Activated CD4-positive, alpha-beta T cell treated with anti-CD3 and anti-CD28 coated beads, Interleukin-2, amount 50 U/mL, for 24 hours (primary cell): ENCODE data around the gene KLF16.

ENCODE experiments used
- DNase-seq, 2 donors: peaks; one replicate each; pipeline ENCODE4 v3.0.0-alpha.2; 2020; ENCODE audit warnings: low read depth in 1 of 2, low spot score in 1 of 2

The KLF16 gene

DNA sequence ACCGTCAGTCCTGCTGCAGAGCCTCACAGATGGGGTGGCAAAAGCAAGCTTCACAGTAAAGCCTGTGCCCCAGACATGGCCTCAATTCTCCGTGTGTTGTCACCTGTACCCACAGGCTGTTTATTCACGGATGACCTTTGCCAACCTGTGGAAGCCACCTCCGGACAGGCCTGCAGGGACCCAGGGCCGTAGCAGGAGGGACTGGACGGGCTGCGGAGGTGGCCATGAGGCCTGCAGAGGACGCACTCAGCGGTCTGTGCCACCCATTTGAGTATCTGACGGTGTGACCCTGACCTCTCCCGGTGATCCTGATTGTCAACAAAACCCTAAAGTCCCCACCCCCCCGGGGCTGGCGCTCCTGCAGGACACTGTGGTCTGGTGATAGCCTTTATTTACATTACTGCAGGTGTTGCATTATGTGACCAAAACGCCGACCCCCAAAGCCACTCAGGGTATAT is 7.8 kb upstream of the KLF16 start:
- DNase-seq: no peak

DNA sequence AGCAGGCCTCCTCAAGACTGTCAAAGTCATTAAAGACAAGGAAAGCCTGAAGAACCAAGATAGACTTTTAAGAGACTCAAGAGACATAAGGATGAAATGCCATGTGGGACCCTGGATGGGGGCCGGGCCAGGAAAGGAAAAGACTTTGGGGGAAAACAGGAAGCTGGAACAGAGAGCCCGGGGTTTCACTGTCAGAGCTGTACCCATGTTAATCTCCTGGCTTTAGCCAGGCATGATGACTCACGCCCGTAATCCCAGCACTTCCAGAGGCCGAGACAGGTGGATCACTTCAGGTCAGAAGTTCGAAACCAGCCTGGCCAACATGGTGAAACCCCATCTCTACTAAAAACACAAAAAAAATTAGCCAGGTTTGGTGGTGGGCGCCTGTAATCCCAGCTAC is 5.6 kb upstream of the KLF16 start:
- no peak for DNase-seq

DNA sequence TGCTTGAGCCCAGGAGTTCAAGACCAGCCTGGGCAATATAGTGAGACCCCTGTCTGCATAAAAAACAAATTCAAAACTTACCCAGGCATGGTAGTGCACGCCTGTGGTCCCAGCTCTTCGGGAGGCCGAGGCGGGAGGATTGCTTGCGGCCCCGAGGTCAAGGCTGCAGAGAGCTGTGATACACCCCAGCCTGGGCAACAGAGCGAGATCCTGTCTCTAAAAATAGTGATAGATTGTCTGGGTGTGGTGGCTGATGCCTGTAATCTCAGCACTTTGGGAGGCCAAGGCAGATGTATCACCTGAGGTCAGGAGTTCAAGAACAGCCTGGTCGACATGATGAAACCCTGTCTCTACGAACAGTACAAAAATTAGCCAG is 4.0 kb upstream of the KLF16 start:
- no peak for DNase-seq

DNA sequence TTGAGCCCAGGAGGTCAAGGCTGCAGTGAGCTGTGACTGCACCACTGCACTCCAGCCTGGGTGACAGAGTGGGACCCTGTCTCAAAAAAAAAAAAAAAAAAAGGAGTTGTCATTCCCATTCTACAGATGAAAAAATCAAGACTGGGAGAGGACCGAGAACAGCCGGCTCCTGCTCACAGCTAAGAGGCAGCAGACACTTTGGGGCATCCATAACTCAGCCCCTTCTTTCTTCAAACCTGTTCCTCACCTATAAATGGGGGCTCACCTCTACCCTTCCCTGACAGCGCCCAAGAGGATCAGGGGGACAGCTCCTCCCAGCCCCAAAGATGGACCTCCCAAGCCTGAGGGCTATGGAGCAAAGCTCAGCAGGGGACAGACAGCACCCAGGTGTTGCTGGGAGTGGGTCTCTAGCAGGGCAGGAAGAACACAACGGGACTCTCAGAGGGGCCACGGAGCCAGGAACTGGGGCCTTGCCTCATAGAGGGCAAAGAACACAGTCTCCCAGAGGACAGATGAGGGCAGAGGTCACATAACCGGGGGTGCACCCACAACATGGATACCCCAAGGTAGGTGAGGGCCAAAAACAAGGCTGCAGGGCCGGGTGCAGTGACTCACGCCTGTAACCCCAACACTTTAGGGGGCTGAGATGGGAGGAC is 3.4 kb upstream of the KLF16 start:
- no peak for DNase-seq

DNA sequence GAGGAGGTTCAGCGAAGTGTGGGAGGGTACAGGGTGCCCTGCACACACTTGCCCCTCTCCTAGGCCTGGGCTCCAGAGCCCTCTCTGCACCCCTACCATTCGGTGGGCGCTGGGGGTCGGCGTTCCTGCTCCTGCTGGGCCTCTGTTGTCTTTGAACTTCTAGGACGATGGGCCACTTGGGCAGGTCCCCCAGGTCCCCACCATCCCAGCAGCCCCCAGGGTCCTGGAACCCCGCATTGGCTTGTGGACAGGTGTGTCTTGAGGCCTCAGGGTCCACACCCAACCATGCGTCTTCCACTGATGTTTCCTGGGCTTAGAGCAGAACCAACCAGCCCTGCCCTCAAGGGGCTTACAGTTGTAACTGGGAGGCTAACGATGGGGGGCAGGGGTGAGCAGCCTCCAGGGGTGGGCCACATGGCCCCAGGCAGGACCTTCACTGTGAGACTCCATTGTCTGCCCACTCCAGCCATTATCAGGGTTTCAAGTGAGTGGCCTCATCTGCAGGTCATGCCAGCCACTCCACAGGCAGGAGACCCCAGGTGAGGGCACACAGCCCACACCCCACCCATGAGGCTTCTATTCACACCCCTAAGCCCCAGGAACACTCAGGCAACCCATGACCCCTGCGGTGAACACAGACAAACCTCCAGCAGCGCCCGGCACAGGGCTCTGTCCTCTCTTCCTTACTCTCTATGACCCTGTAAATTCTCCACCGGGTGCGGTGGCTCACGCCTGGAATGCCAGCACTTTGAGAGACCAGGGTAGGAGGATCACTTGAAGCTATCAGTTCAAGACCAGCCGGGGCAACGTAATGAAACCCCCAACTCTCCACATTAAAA is 2.0 kb upstream of the KLF16 start:
- no peak for DNase-seq

DNA sequence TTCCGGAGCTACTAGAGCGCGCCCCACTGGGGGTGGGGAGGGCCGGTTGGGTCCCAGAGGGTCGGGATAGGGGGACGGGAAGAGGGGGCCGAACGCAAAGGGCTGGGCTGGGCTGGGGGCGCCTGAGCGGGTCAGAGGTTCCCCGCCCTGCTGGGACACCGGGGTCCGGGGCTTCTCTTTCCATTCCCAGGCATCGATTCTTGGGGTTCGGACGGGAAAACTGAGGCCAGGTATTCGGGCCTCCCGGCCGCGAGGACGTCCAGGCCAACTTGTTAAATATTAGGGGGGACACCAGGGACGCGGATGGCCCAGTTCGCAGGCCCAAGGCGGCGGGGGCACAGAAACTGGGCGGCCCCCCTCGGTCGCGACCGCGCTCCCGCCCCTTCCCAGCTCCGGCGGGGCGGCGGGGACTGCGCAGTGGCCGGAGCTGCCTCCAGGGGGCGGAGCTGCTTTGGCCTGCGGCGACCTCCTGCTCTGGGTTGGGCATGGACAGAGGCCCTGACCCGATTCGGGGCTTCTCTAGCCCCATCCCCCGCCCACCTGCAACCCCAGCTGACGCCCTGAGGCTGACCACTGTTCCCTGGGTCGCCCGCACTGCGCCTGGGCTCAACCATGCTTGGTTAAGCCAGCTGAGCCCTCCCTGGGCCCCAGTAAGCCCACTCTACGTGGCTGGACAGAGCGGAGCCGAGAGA is 1.2 kb upstream of the KLF16 start:
- DNase-seq: no peak

DNA sequence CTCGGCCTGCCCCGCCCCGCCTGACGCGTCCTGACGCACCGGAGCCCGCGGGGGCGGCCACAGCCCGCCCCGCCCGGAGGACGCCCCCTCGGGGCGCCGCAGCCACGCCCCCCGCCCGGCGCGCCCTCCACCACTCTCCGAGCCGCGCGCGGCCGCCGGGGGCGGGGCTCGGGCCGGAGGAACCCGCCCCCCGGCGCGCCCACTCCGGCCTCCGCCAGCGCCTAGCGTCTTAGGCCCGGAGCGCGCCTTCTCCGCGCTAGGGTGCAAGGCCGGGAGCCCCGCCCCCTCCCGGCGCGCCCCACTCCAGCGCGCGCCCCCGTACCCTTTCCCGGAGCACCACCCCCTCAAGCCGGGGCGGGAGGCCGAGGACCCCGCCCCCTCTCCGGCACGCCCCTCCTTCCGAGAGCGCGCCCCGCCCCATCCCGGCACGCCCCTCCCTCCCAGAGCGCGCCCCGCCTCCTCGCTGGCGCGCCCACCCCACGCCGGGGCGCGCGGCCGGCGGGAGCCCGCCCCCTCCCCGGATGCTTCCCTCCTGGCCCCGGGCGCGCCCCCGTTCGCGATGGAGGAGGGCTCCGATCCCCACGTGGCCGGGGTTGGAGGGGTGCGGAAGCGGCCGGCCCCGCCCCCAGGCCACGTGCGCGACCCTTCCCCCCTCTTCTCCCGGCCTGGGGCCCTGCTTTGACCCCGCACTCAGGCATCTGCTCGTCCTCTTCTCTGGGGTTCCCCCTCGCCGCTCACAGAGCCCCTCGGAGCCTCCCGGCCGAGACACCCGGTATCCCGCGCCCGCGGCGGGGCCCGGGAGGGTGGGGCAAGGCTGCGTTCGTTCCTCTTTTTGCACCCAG is 480 bp upstream of the KLF16 start:
- DNase-seq: peak; percentile 89

DNA sequence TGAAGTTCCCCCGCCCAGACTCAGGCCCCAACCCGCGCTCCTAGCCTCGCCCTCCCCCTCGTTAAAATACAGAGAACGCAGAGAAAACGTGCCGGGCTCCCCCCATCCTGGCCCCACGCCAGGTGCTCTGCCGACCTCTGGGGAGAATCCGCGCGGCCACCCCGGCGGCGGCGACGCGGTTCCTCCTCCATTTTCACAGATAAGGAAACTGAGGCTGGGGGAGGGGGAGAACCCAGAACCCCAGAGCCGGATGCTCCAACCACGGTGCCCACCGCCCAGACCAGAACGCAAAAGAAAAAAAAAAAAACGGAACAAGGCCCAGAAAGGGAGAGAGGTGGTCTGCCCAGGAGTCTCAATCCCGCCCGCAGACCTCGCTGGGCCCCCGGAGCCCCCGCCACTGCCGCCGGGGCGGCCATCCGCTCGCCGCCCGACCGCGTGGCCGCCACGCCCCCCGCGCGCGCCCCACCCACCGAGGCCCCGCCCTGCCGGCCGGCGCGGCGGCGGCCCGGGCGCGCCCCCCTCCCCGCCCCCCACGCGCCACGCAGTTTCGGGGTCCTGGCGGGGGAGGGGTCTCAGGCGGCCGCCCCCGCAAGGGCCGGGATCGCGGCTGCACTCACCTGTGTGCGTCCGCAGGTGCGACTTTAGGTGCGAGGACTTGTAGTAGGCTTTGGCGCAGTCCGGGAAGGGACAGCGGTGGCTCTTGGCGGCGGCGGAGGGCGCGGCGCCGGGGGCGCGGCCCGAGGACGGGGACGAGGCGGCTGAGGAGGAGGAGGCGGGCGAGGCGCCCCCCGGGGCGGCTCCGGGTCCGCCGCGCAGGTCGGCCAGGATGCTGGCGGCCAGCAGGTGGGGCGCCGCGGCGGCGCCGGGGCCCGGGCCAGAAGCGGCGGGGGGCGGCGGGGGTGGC is 703 bp downstream of the KLF16 start:
- no peak for DNase-seq

DNA sequence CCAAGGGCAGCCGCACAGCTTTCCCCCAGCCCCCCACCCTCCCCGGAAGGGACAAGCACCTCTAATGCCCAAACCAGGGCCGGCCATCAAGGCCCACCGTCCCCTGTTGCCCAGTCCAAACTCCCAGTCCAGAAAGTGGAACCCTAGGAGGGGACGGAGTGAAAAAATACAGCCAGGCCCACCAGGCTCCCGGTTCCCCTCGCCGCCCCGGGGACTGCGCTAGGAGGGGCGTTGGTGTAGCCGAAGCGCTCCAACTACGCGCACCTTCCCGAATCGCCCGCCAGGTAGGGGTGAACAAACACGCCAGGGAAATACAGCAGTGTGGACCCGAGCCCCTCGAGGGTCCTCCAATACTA is 1.3 kb downstream of the KLF16 start:
- no peak for DNase-seq

DNA sequence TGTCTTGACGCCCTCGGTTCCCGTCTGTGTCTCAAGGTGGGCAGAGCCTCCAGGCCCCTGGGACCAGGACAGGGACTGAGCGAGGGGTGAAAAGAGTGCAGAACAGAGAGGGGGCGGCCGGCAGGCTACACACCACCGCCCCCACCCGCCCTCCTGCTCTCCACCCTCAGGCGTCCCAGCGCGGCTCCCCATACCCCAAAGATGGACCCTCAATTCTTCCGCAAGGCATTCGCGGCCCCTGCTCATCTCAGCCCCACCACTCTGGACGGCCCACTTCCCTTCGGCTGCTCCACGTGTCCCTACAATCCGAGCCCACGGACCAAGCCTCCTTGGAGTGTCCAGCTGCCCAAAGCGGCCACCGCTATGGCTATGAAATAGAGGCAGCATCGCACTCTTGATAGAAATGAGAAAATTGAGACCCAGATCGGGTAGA is 1.8 kb downstream of the KLF16 start:
- no peak for DNase-seq

DNA sequence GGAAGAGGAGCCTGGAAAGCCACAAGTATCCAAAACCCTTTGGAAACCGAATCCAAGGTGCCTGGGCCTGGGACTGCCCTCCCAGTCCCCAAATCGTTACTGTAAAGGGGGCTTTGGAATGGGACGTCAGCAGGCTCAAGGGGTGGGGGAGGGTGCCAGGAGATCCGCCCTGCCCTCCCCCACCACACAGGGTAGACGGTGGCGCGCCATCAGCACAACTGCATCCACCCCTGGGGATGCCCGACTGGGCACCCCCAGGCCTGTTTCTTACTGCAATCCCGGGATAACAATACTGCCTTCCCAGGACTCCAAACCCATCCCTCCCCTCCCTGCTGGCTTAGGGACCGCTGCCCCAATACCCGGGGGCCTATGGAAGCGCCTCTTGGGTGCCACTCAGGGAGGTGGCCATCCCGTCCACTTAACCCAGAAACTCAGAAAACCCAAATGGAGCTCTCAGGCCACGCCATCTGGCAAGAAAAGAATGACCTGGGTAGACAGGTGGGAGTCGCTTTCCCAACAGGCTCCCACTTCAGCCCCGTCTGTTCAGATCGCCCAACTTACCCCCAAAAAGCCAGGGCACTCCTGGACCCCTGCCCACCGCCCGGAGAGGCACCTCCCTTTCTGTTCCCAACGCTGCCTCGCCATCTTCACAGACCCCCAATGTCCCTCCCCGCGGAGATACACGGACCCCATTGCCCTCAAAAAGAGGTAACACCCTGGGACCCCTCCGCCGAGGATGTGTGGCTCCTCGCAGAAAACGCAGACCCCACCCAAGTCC is 2.4 kb downstream of the KLF16 start:
- DNase-seq: no peak

DNA sequence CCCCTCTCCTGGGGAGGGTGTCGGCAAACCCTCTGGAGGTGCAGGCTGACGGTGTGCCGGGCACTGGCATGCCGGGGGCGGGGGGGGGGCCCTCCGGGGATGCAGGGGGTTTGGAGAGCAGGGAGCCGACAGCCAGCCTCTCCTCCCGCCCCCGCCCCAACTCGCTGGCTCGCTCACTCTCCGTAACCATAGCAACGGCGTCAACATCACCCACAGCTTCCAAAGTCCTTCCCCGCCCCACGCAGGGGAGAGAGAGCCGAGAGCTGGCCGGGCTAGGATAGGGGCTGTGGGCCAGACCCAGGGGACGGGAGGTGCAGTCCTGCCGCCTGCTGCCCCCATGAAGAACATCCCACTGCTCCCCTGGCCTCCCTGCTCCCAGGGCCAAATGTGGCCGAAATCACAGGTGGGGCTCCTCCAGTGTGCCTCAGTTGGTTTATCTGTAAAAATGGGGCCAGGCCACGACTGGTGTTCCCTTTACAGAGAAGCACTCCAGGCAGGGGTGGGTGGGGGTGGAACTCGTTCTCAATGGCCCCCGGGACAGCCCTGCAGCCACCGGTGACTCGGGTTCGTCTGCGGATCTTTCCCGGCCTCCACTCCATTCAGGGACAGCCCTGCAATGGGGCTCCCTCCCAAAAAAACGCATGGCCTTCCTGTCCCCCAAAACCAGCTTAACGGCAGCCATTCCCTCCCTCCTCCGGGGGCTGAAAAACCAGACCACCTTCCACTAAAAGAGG is 3.2 kb downstream of the KLF16 start:
- DNase-seq: no peak

DNA sequence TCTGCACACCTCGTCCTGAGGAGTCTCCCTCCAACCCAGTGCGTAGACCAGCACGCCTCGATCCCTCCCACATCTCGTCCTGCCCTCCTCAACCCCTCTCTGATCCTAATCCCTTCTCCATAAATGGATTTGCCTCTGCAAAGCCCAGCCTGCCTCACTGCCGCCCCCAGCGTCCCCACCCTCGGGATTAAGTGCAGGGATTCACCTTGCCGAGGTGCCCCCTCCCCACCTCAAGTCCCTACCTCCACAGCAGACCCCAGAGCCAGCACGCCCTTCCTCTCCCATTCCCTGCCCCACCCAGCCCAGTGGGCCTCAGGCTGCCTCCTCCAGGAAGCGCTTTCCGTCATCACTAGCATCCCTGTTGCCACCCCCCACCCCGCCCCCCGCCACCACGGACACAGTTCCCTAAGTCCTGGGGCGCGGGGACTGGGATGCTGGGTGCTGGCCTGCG is 4.0 kb downstream of the KLF16 start:
- DNase-seq: no peak

DNA sequence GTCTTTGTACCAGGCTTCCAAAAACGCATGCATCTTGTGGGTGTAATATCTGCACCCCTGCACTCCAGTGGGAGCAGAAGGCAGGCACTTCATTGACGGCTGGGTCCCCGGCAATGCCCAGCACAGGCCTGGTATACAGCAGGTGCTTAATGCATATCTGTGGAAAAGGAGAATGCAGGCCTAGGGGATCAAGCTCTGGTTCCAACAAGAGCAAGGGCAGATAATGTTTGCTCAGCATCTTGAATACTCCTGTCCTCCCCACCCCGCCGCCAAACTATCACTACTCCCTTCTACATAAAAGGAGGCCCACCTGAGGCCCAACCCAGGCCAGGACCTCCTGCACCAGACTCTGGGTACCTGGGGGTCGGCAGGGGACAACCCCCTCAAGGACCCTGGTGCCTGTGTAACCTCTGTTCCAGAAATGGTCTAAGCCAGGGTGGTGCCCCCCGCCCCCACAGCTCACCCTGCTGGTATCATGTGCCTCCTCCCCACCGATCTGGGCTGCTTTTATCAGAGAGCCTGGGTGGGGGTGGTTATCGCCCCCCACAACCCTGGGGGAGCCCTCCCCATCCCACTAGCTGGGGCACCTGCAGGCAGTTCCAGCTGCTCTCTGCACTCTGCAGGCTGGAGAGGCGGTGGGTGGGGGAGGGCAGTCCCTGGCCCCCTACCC is 4.8 kb downstream of the KLF16 start:
- no peak for DNase-seq

DNA sequence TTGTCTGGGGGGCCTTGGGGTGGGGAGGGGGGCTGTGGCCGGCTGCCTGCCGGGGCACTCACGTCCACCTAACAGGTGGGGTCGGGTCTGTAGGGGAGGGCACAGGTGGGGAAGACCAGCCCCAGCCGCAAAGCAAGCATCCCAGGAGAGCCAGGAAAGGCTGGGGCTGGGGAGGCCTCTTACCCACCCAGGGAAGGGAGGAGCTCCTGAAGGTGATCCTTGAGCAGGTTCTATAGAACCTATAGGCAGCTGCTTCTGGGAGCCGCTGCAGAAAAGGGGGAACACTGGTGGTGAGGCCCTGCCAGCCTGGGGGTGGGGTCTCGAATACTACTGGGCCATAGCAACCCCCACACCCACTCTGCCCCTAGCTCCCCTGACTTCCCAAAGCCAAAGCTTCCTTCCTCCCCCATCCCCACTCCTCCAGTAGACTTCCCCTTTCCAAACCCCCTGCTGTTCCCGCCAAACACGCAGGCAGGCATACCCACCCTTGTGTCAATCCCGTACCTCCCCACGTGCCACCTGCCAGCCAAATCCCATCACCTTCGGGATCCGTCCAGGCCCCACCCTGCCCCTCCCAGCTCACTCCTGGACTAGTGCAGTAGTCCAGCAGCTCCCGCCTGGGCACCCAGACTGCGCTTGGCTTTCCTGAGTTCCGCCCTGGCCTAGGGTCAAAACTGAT is 5.6 kb downstream of the KLF16 start:
- DNase-seq: no peak

DNA sequence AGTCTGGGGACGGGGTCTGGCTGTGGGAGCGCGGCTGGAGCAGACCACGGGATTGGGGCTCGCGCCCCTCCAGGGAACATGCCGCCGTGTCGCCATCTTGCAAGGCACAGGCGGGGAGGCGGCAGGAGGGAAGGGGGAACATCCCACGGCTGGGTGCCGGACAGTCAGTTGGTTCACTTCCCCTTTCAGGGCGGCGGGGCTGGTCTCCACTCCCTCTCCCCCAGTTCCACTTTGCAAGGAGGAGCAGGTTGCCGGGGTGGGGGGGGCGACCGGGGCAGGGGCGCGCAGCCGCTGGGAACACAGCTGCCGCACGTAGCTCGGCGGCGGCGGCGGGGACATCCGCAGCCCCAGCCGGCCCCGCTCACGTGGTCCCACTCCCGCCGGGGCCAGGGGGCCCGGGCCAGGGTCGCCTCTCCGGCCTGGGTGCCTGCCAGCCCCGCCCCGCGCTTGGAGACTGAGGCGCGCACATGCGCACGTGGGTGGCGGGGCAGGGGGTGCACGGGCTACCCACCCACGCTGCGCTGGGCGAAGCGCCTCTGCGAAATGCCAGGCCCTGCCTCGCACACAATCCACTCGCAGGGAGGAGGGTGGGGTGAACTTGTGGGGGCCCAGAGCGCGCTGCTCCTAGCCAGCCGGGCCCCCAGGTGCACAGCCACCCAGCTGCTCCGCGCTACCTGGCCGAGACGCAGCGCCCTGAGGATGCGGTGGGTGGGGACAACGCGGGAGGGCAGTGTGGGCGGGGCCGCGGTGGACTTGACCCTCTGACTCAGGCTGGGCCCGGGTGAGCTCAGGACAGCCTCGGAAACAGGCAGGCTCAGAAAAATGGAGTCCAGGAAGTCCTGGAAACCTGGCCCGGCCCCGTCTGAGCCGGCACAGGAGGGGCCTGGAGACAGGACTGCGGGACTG is 6.4 kb downstream of the KLF16 start:
- DNase-seq: no peak

DNA sequence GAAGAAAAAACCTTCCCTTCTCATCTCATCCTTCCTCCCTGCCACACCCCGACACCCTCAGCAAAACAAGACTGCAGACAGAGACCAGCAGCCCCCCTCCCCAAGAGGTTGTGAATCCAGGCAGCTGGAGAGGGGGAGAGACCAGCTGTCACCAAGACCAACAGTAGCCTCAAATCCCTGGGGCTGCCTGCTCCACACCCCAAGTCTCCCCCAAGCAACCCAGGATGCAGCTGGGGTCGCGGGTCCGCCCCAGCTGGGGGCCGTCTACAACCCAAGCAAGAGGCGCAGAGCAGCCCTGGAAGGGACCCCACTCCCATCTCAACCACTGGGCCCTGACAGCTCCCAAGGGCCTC is 7.1 kb downstream of the KLF16 start:
- no peak for DNase-seq
